GM19468 (cell line): ENCODE results near the gene BAIAP2L2.

Experiments
- ATAC-seq: cut with Tn5 transposase; IDR thresholded peaks from one replicate; pipeline ENCODE4 v1.9.1; 2021; ENCODE audit warnings: mild to moderate bottlenecking, moderate library complexity, moderate number of reproducible peaks; ENCODE audit not compliant: unreplicated experiment; ENCODE audit errors: extremely low read depth

The BAIAP2L2 gene

DNA sequence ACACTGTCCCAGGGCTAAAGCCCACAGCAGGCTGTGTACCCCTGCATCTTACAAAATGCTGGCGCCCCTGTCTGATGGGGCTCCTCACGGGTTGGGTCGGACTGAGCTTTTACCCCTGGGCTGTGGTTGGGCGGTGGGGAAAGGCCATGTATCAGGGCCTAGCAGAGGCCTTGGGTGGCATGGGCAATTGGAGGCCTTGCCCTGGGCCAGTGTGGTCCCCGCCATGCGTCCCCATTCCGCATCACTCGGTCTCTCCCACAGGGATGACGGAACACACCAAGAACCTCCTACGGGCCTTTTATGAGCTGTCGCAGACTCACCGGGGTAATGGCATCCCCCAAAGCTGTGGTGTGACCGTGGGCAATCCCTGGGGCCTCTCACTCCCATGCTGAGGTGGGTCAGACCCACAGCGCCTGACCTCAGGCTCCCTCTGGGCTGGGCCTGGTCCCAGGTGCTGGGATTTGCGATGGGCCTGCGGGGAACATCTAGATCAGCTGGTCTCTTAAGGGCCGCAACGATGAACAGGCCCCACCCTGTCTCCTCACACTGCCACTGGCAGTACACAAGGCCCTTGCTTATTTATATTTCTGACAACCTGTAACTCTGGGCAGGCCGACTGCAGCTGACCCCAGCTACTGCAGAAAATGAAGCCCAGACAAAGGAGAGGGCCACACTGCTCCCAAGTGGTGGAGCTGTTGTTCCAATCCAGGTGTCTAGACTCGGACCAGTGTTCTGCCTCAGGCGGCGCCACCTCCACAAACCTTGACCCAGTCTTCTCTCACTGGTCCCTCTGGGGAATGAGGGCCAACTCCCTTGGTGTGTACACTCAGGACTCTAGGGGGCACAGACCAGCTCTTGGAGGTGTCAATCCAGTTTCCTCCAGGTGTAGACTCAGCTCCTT is 38.8 kb downstream of the BAIAP2L2 start:
- ATAC-seq, result no peak

DNA sequence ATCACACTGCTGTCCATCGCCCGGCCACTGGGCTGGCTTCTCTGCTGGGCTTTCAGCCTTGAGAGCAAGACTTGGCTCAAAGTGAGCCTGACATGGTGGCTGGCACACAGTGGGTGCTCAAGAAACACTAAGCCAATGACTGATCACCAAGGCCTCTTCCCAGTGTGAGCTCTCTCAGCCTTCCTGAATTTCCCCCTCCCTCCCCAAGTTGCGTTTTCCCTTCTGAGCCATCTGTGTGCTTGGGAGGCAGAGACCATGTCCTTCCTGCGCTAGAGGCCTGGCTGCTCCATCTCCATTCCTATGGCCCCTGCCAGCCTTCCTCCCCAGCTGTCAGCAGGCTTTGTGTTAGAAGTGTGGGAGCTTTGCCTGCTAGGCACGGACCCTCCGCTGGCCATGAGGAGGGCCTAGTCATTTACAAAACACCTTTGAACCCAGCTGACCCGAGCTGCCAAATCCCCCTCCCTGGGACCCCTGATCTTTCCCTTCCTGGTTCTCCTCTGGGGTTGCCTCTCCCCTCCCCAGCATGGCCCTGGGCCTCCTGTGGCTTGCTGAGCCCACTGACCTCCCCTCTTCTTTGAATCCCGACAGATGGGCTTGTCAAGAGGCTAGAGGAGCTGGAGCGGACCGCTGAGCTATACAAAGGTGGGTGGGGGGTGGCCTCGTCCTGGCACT is 40.1 kb downstream of the BAIAP2L2 start:
- no peak for ATAC-seq

DNA sequence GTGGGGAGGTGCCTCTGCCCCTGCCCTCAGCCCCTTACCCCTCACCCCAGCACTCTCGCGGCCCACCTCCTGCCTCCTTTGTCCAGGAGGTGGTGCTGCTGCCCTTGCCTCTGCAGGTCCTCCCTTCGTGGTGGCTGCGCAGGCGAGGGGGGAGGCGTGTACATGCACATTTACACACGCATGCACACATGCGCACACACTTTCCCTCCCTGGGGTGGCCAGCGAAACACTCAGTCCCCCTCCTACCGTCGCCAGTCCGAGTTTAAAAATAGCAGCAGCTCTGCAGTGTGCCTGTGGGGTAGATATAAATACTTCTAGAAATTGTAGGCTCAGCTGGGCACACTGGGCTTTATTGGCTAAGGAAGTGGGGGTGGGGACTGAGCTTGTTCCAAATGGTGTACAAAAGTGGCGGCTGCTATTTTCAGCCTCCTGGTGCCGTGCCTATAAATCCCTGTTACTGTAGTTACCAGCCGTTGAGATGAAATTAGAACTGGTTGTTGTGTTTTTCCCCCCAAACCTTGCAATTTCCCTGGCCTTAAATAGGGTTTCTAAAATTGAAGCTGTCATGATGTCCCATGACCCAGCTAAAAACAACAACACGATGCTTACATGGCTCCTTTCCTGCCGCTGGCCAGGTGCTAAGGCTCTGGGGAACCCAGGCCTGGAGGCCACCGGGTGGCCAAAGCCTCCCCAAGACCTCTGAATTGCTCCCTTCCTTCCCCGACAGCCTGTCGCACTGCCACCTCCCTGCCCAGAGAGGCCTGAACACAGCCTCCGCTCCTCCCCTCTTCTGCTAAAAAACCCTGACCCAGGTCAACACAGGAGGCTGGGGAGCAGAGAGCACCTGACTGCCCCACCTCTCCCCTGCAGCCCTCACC is 40.9 kb downstream of the BAIAP2L2 start:
- ATAC-seq, result no peak

- no peak for ATAC-seq
These were observed 41.7 kb downstream of the BAIAP2L2 start for GRCh38 chr22:38068641-38069371.

- no peak for ATAC-seq
These were observed 42.6 kb downstream of the BAIAP2L2 start for GRCh38 chr22:38067761-38068360.

GRCh38 chr22:38067028-38067415 is 43.5 kb downstream of the BAIAP2L2 start:
- no peak for ATAC-seq

GRCh38 chr22:38066381-38067027 is 44.0 kb downstream of the BAIAP2L2 start:
- no peak for ATAC-seq

- no peak for ATAC-seq
These were observed 44.9 kb downstream of the BAIAP2L2 start for GRCh38 chr22:38065539-38065938.

- ATAC-seq, result no peak
These were observed 47.7 kb downstream of the BAIAP2L2 start for GRCh38 chr22:38062791-38063190.

DNA sequence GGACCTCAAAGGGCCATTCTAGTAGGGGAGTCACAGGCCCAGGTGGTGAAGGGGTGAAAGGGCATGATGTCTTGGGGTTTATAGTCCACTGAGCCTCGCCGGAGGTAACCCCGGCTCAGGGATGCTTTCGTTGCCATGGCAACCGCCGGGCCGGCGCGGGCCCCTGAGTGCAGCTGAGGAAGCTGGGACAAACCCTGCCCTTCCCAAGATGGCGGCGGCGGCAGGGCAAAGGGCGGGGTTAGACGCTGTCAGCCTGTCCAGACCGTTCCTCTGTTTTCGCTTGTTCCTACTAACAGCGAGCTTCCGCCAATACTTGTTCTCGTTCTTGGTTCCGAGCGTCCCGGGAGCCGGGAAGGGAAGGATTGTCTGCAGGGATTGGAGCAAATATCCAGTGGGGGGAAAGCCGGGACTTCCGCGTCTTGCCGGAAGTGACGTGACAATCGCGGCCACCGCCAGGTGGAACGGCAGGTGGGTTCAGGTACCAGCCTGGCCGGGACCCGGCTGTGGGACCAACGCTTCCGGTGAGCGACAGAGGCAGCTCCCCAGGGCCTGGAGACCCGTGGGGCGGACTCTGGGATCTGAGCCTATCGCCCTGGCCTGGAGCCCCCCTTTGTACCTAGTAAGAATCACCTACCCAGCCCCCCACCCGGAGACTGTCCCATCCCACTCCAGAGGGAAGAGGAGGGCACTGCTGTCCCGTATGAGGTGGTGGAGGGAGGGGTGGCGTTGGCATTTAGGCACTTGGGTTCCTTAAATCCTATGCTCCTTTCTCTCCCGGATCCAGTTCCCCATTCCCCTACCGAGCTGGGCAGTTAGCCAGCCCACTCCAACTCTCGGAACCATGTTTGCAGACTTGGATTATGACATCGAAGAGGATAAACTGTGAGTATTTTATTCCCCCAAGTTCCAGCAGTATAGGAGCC is 53.3 kb downstream of the BAIAP2L2 start, which contains the start of gene PICK1:
PICK1 (plus strand) TSS at position 436 of the 923 bp plus-strand sequence; CDS start at position 842, 406 bp downstream.
- ATAC-seq, result no peak

DNA sequence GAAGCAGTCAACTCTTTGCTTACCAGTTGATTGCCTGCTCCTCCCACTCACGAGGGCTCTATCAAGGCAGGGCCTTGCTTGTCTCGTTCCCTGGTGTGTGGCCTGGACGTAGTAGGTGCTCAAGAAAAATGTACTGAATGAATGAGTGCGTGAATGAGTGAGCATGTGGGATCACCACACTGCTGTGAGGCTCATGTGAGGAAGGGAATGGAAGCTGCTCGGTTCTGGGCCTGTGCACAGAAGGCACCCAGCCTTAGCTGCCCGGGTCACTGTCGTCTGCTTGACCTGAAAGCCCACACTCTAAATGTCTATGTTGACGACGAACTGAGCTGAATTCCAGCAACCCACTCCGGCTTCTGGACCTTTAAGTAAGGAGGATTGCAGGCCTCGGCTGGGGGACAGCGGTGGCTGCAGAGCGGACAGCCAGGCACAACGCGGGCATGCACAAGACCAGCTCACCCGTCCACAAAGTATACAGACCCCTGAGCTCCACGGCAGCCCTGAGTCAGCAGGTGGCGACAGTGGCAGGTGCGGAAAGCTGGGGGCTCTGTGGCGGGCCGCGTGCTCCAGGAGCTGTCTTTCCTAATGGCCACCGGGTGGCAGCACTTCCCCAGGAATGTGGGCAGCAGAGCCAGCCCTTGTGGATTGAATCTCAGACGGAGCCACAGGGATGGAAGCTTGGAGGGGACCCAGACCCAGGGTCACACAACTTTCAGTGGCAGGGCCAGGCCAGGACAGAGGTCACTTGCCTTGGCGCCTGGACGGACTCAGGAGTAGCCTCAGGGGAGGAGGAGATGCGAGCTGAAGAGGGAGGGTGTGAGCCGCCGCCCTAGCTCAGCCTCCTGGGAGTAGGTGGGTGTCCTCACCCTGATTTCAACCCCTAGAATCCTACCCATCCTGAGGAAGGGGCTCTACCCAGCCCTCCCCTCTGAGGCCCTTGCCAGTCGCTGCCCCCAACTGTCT is 58.3 kb downstream of the BAIAP2L2 start:
- ATAC-seq, result no peak

GRCh38 chr22:38051261-38051660 is 59.2 kb downstream of the BAIAP2L2 start:
- no peak for ATAC-seq

GRCh38 chr22:38050720-38051119 is 59.8 kb downstream of the BAIAP2L2 start:
- no peak for ATAC-seq

GRCh38 chr22:38049812-38050619 is 60.5 kb downstream of the BAIAP2L2 start:
- ATAC-seq, result no peak

GRCh38 chr22:38046070-38046748 is 64.3 kb downstream of the BAIAP2L2 start:
- ATAC-seq, result no peak
